Activated naive CD8-positive, alpha-beta T cell treated with anti-CD3 and anti-CD28 coated beads for 36 hours (primary cell): ENCODE data around the gene EPB41L4A. TPM values are rescaled to one million over a fixed set of nuclear protein-coding genes. Genes with fewer than 3 reads are reported as not detected.
A peak's percentile ranks its signal among the peaks of the same experiment; 100 is the strongest.

Source experiments
- DNase-seq: peaks from one replicate; pipeline ENCODE4 v3.0.0; 2021
- H3K27ac Mint-ChIP-seq: one replicate; pipeline ENCODE4 v1.8.0; 2022; ENCODE audit warnings: mild to moderate bottlenecking, moderate library complexity, mixed read lengths
- H3K27me3 Mint-ChIP-seq: one replicate; pipeline ENCODE4 v1.8.0; 2022; ENCODE audit warnings: mild to moderate bottlenecking, mixed read lengths
- H3K36me3 Mint-ChIP-seq: one replicate; pipeline ENCODE4 v1.8.0; 2021; ENCODE audit warnings: mild to moderate bottlenecking, mixed read lengths
- H3K4me1 Mint-ChIP-seq: one replicate; pipeline ENCODE4 v1.8.0; 2021; ENCODE audit warnings: mixed read lengths
- H3K4me3 Mint-ChIP-seq: one replicate; pipeline ENCODE4 v1.8.0; 2022; ENCODE audit warnings: mild to moderate bottlenecking, moderate library complexity, mixed read lengths
- H3K9me3 Mint-ChIP-seq: one replicate; pipeline ENCODE4 v1.8.0; 2022; ENCODE audit warnings: mixed read lengths
- total RNA-seq, 2 experiments: library from RNA; stranded (reverse); gene quantifications; one replicate each; pipeline ENCODE4 v1.2.3, GENCODE V29; 2021

Gene EPB41L4A
- total RNA-seq, 2 experiments from 2014 or later, result 0.06 TPM; not detected in 1

DNA sequence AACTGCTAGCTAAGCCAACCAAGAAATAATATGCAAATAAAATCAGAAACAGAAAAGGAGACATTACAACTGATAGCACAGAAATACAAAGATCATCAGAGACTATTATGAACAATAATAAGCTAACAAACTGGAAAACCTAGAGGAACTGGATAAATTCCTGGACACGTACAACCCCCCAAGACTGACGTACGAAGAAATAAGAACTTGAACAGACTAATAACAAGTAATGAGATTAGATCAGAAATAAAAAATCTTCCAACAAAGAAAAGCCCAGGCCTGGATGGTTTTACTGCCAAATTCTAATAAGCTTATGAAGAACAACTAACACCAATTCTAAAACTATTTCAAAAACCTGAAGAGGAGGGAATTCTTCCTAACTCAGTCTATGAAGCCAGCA is 67.9 kb downstream of the EPB41L4A start:
- Mint-ChIP-seq H3K36me3 (no peaks in the 10 kb centered on the region), H3K4me3 (no peak overlapping the region), H3K27ac (no peak overlapping the region), H3K27me3 (peaks cover 6% of the 10 kb centered on the region), H3K4me1 (no peaks in the 10 kb centered on the region), H3K9me3 (no peaks in the 10 kb centered on the region)
- no peak for DNase-seq

DNA sequence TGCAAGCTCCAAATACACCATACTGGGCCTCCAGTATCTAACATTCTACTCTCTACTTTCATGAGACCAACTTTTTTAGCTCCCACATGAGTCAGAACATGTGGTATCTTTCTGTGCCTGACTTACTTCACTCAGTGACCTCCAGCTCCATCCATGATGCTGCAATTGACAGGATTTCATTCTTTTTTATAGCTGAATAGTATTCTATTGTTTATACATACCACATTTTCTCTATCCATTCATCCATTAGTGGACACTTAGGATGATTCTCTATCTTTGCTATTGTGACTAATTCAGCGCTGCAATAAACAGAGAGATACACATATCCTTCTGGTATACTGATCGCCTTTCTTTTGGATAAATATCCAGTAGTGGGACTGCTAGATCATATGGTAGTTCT is 68.5 kb downstream of the EPB41L4A start:
- Mint-ChIP-seq H3K27me3 (peaks cover 6% of the 10 kb centered on the region), H3K4me1 (no peaks in the 10 kb centered on the region), H3K36me3 (no peaks in the 10 kb centered on the region), H3K4me3 (no peak overlapping the region), H3K27ac (no peak overlapping the region), H3K9me3 (no peaks in the 10 kb centered on the region)
- DNase-seq, result no peak

DNA sequence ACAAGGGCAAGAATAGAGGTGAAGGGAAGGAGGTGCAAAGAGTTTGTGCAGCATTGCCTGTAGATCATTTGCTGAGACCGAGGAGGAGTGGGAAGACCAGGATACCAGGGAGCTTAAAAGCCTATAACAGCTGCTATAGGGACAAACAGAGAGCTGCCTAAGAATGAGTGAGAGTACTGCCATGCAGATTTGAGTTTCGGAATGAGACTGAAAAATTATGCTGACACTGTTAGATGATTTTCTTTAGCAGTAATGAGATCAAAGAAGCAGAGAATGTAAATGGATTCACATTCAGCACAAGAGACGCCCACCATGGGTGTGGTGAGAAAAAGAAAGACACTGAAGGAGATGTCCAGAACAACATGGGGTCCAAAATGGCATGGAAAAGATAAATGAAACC is 69.7 kb downstream of the EPB41L4A start:
- Mint-ChIP-seq H3K27ac (no peak overlapping the region), H3K27me3 (peaks cover 4% of the 10 kb centered on the region), H3K4me3 (no peak overlapping the region), H3K9me3 (no peaks in the 10 kb centered on the region), H3K36me3 (no peaks in the 10 kb centered on the region), H3K4me1 (no peaks in the 10 kb centered on the region)
- no peak for DNase-seq

DNA sequence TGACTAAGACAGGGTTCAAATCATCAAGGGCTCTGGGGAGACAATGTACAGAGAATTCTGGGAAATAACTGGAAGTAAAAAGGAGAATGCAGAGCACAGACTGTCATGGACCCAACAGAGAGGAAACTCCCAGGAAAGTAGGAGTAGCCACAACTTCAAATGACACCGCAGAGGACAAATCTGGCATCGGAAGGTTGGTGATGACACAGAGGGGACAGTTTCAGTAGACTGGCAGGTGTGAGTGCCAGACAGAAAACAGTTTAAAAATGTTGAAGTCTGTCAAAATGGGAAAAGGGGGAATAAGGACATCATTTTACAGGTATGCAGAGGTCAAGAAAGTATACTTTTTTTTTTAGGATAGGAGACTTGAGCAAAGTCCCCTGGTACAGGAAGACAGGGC is 70.2 kb downstream of the EPB41L4A start:
- Mint-ChIP-seq H3K4me1 (no peaks in the 10 kb centered on the region), H3K36me3 (no peaks in the 10 kb centered on the region), H3K9me3 (no peaks in the 10 kb centered on the region), H3K27ac (no peak overlapping the region), H3K27me3 (peaks cover 4% of the 10 kb centered on the region), H3K4me3 (no peak overlapping the region)
- no peak for DNase-seq

DNA sequence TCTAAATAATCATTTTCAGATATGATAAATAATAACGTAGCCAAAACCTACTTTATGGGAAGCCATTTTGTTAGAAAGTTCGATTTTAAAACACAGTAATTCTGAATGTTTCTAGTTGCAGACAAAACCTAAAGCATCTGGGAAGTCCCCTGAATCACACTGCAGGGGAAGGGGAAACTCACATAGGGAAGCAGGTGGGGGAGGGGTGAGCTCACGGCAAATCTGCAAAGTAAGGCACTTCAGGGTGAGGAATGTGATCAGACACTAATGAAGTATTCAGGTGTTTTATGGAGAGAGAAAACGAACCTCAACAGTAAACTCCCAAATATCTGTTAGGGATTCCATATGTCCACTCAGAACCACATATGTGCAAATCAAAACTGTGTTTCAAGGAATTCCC is 70.7 kb downstream of the EPB41L4A start:
- Mint-ChIP-seq H3K4me3 (no peak overlapping the region), H3K4me1 (no peaks in the 10 kb centered on the region), H3K27ac (no peak overlapping the region), H3K9me3 (no peaks in the 10 kb centered on the region), H3K36me3 (no peaks in the 10 kb centered on the region), H3K27me3 (peaks cover 4% of the 10 kb centered on the region)
- DNase-seq, result no peak

DNA sequence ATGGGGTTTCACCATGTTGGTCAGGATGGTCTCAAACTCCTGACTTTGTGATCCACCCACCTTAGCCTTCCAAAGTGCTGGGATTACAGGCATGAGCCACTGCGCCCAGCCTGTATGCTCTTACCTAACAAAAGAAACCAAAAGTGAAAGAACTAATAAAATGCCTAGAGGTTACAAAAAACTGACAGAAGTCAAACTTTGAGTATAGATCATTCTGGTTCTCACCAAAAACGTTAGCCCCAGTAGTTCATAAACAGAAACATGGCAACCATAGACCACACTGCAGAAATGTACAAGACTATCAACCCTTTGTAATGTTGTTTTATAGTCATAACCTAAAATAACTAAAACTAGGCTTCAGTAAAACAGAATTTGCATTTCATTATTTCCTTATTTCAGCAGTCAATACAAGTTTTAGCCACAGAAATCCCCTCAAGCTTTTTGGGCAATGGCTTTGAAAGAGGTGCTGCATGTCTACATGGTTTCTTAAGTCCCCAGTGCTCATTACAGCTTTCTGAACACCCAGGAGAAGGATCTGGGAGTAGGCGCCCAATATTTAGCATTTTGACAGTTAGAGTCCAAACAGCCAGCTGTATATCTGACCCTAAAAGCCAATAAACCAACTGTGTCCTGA is 72.5 kb downstream of the EPB41L4A start:
- Mint-ChIP-seq H3K36me3 (no peaks in the 10 kb centered on the region), H3K27ac (no peak overlapping the region), H3K4me3 (no peak overlapping the region), H3K4me1 (no peaks in the 10 kb centered on the region), H3K27me3 (peaks cover 4% of the 10 kb centered on the region), H3K9me3 (no peaks in the 10 kb centered on the region)
- DNase-seq, result no peak

DNA sequence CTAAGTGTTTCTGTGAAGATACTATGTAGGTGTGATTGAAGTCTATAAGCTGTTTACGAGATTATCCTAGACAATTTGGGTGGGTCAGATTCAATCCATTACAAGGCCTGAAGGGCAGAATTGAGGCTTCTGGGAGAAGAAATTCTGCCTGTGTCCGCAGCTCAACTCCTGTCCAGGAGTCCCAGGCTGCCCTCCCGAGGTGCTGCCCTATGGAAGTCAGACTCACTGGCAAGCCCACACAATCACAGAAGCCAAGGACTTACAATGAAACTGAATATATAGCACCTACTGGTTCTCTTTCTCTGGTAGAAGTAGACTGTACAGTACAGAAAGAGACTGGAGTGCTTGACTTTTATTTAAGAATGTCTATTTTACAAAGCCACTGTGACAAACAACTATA is 74.5 kb downstream of the EPB41L4A start:
- Mint-ChIP-seq H3K9me3 (no peaks in the 10 kb centered on the region), H3K36me3 (no peaks in the 10 kb centered on the region), H3K27me3 (peaks cover 4% of the 10 kb centered on the region), H3K4me3 (no peak overlapping the region), H3K4me1 (no peaks in the 10 kb centered on the region), H3K27ac (no peak overlapping the region)
- DNase-seq, result no peak

DNA sequence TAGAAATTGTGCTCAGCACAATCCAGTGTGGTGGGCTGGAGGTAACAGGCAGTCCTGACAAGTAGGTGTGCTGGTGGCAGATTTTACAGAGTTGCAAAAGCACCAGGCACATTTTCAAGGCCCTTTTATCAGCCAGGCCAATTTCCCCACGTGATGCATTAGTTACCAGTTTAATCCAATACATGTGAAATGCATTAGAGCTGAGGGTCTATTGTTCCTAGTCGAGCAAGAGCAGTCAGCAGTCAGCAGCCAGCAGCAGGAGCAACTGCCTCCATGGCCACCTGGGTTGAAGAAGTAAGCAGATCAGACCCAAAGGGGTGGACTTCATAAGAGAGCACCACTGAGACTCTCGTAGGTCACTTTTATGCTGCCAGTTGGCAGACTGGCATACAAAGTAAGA is 76.7 kb downstream of the EPB41L4A start:
- DNase-seq, result no peak
- H3K27ac Mint-ChIP-seq, result no peak overlapping the region
- no peak overlapping the region for H3K4me3 Mint-ChIP-seq
- peaks cover 7% of the 10 kb centered on the region for H3K27me3 Mint-ChIP-seq
- H3K36me3 Mint-ChIP-seq, result no peaks in the 10 kb centered on the region
- H3K9me3 Mint-ChIP-seq, result no peaks in the 10 kb centered on the region
- H3K4me1 Mint-ChIP-seq, result no peaks in the 10 kb centered on the region

DNA sequence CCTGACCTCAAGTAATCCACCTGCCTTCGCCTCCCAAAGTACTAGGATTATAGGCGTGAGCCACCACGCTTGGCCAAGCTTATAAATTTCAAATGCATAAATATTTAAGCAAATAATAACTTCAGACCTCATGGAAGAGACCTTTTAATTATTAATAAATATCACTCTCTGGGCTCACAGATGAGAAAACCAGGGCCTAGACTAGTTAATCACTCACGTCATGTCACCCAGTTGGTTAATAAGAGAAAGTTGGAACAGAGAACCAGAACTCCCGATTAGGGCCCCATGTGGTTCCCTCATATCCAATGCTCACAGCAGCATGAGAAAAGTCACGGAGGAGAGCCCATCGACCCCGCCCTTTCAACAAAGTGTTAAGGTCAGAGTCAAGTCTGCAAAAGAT is 79.3 kb downstream of the EPB41L4A start:
- no peaks in the 10 kb centered on the region for H3K9me3 Mint-ChIP-seq
- H3K27me3 Mint-ChIP-seq, result peaks cover 5% of the 10 kb centered on the region
- H3K4me3 Mint-ChIP-seq, result no peak overlapping the region
- DNase-seq, result no peak
- no peaks in the 10 kb centered on the region for H3K4me1 Mint-ChIP-seq
- no peaks in the 10 kb centered on the region for H3K36me3 Mint-ChIP-seq
- H3K27ac Mint-ChIP-seq, result no peak overlapping the region

DNA sequence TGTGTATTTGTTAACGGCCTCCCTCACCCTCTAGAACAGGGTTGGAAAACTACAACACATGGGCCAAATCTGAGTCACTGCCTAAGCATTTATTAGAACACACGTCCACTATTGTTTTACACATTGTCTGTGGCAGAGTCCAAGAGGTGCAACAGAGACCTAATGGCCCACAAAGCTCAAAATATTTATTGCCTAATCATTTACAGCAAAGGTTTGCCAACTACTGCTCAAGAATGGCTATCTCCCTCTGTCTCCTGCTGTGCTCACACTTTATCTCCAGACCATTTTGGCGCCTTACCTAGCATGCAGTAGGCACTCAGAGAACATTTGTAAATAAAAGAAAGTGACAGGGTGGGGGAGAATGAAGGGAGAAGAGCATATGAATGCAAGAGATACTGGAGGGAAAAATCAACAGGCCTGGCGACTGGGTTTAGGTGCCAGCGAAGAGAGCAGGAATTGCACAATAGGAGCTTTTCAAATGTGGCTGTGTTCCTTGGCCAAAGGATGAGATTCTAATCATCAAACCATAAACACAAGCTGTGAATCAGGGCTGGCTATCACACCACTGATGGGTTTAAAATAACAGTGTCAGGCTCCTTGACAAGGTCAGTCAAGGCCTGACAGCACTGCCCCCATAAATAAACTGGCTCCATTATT is 80.3 kb downstream of the EPB41L4A start:
- Mint-ChIP-seq H3K4me1 (no peaks in the 10 kb centered on the region), H3K9me3 (no peaks in the 10 kb centered on the region), H3K36me3 (no peaks in the 10 kb centered on the region), H3K4me3 (no peak overlapping the region), H3K27me3 (peaks cover 5% of the 10 kb centered on the region), H3K27ac (no peak overlapping the region)
- DNase-seq, result no peak

DNA sequence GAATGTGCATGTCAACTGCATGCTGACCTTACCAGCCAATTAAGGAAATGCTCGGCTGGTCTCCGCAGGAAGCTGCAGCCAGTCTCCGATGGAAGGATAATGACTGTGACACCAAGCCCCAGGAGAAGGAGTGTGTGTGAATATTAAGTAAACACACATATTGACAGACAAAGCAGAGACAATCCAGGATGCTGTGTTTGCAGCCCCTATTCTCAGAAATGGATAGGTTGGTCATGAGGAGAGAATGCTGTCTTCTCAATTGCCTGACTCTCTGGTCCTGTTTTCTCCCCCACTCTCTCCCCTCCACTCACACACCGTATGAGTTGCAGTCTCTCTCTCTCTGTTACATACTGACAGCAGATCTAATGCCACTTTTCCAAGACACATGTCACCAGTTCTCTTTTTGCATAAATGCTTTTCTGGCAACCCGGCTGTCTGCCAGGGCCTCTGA is 85.7 kb downstream of the EPB41L4A start:
- peaks cover 4% of the 10 kb centered on the region for H3K4me1 Mint-ChIP-seq
- H3K27me3 Mint-ChIP-seq, result peaks cover 25% of the 10 kb centered on the region
- H3K9me3 Mint-ChIP-seq, result no peaks in the 10 kb centered on the region
- DNase-seq, result no peak
- H3K27ac Mint-ChIP-seq, result no peak overlapping the region
- no peak overlapping the region for H3K4me3 Mint-ChIP-seq
- H3K36me3 Mint-ChIP-seq, result no peaks in the 10 kb centered on the region

DNA sequence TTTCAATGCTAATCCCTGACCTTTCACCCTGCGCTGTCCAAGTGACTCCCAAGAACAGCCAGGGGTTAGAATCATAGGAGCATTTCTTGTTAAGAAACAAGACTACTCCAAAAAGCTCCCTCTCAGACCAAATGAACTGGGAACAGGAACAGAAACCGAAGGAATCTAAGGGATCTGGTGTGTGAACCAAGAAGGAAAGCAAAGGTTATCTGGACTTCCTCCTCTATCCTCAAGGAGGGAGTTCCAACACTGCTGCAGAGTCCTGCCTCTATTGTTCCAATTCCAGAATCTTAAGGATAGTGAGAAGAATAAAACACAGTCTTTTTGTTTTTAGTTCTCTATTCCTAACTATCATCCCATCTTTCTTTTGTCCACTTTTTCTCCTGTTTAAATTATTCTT is 87.2 kb downstream of the EPB41L4A start:
- H3K9me3 Mint-ChIP-seq, result no peaks in the 10 kb centered on the region
- no peak for DNase-seq
- no peak overlapping the region for H3K4me3 Mint-ChIP-seq
- peaks cover 29% of the 10 kb centered on the region for H3K27me3 Mint-ChIP-seq
- peaks cover 4% of the 10 kb centered on the region for H3K4me1 Mint-ChIP-seq
- H3K27ac Mint-ChIP-seq, result no peak overlapping the region
- no peaks in the 10 kb centered on the region for H3K36me3 Mint-ChIP-seq

DNA sequence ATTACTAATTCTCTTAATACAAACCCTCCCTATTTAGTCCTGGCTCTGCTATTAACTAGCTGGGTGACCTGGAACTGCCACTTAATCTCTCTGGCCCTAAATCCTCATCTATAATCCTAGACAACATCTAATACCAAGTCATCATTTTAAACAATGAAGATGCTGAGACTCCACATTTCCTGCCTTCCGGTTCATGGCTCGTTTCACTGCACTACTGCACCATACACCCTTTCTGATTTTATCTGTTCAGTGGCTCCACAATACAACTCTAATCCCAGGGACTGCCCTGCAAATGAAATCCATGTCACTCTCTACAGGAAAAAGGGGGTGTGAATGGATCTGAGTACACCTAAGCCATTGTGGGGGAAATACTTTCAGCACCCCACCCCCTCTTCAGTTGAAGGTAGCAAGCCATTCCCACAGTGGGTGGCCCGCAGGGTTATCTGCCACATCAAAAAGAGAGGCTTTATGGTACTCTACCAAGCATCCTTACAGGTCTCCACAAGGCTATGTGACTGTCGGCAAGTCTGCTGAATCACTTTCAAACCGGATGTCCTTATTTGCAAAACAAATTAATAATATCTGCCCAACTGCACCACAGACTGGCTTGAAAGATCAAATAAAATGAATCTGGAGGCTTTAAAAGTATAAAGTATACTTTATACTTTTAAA is 89.5 kb downstream of the EPB41L4A start:
- no peaks in the 10 kb centered on the region for H3K36me3 Mint-ChIP-seq
- H3K27me3 Mint-ChIP-seq, result peaks cover 34% of the 10 kb centered on the region
- peaks cover 4% of the 10 kb centered on the region for H3K4me1 Mint-ChIP-seq
- no peaks in the 10 kb centered on the region for H3K9me3 Mint-ChIP-seq
- H3K27ac Mint-ChIP-seq, result no peak overlapping the region
- peak; percentile 3 for DNase-seq
- no peak overlapping the region for H3K4me3 Mint-ChIP-seq

DNA sequence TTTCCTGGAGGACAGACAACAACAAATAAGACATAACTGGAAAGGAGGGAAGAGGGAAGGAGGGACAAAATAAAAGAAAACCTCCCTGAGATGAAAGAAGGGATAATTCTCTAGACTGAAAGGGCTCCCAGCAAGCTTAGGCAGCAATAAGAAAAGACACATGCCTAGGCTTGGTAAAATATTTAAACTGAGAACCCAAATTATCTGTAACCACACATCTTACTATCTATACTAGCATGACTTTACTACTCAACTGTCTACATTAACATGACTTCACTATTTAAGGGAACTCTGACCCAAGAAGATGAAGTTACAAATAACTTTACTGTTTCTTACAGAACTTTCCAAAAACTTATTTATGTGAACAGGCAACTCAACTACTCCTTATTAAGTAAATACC is 95.9 kb downstream of the EPB41L4A start:
- DNase-seq, result no peak
- Mint-ChIP-seq H3K27me3 (peaks cover 51% of the 10 kb centered on the region), H3K27ac (no peak overlapping the region), H3K36me3 (no peaks in the 10 kb centered on the region), H3K4me3 (no peak overlapping the region), H3K4me1 (no peaks in the 10 kb centered on the region), H3K9me3 (no peaks in the 10 kb centered on the region)

DNA sequence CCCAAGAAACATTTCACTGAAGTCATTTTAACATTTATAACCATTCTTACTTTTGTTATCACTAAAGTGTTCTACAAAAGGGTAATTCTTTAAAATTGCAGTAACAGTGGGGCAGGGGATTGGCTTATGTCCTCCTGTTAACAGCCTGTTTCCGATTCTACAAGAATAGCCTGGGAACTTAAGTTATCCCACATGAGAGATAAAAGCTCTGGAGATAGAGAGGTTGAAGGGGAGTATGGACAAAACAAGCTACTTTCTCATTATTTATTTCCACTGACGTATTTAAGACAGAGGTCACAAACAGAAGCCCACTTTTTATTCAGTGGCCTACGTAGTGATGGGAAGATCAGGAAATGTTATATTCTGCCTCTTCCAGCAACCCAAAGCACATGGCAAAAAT is 98.7 kb downstream of the EPB41L4A start:
- Mint-ChIP-seq H3K36me3 (no peaks in the 10 kb centered on the region), H3K9me3 (no peaks in the 10 kb centered on the region), H3K27me3 (peaks cover 37% of the 10 kb centered on the region), H3K4me1 (no peaks in the 10 kb centered on the region), H3K4me3 (no peak overlapping the region), H3K27ac (no peak overlapping the region)
- DNase-seq, result no peak

DNA sequence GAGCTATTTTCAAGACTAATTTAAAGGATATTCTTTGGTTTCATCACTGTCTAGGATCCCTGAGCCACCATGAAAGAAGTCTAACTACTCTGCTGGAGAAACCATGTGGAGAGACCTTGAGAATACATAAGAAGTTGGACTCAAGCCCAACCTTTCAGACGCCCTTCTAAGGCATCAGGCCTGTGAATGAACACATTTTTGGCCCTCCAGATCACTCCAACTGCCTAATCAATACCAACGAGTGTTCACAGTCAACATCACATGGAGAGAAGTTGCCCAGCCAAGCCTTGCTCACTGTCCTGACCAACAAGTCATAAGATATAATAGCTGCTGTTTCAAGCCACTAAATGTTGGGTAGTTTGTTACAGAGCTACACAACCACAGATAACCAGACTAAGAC is 100.7 kb downstream of the EPB41L4A start:
- Mint-ChIP-seq H3K27ac (no peak overlapping the region), H3K9me3 (no peaks in the 10 kb centered on the region), H3K36me3 (no peaks in the 10 kb centered on the region), H3K4me1 (no peaks in the 10 kb centered on the region), H3K4me3 (no peak overlapping the region), H3K27me3 (peaks cover 33% of the 10 kb centered on the region)
- DNase-seq, result no peak
